ENCODE data around the gene ABCC1.
"Not testable (repeated sequence)": the region's sequence is repeated elsewhere in the genome, so short reads cannot be mapped to it uniquely, and the experiment has no call there.

ABCC1 gene

GRCh38 chr16:16081141-16081540 is 131.7 kb downstream of the ABCC1 start:
- DNase-seq (ENCODE audit: low read depth, low spot score) = no peak

- DNase-seq (ENCODE audit: low read depth, low spot score) = no peak
These were observed 132.8 kb downstream of the ABCC1 start for GRCh38 chr16:16082255-16082654.

GRCh38 chr16:16083421-16084156 is 134.2 kb downstream of the ABCC1 start:
- no peak for DNase-seq (ENCODE audit: low read depth, low spot score)

GRCh38 chr16:16084874-16085273 is 135.5 kb downstream of the ABCC1 start:
- DNase-seq (ENCODE audit: low read depth, low spot score) = no peak

GRCh38 chr16:16086653-16087446 is 137.4 kb downstream of the ABCC1 start:
- DNase-seq (ENCODE audit: low read depth, low spot score) = no peak

GRCh38 chr16:16090238-16090637 is 140.8 kb downstream of the ABCC1 start:
- DNase-seq (ENCODE audit: low read depth, low spot score) = no peak

GRCh38 chr16:16092925-16093627 is 143.7 kb downstream of the ABCC1 start:
- no peak for DNase-seq (ENCODE audit: low read depth, low spot score)

- DNase-seq (ENCODE audit: low read depth, low spot score) = no peak
These were observed 144.4 kb downstream of the ABCC1 start for GRCh38 chr16:16093628-16094332.

- DNase-seq (ENCODE audit: low read depth, low spot score) = no peak
These were observed 146.2 kb downstream of the ABCC1 start for GRCh38 chr16:16095646-16096045.

- no peak for DNase-seq (ENCODE audit: low read depth, low spot score)
These were observed 146.9 kb downstream of the ABCC1 start for GRCh38 chr16:16096121-16096857.

- DNase-seq (ENCODE audit: low read depth, low spot score) = no peak
These were observed 147.4 kb downstream of the ABCC1 start for GRCh38 chr16:16096858-16097213.

GRCh38 chr16:16099320-16099719 is 149.9 kb downstream of the ABCC1 start:
- no peak for DNase-seq (ENCODE audit: low read depth, low spot score)

- no peak for DNase-seq (ENCODE audit: low read depth, low spot score)
These were observed 151.2 kb downstream of the ABCC1 start for GRCh38 chr16:16100631-16101030.

- DNase-seq (ENCODE audit: low read depth, low spot score) = no peak
These were observed 152.2 kb downstream of the ABCC1 start for GRCh38 chr16:16101585-16101984.

GRCh38 chr16:16102738-16103137 is 153.3 kb downstream of the ABCC1 start:
- no peak for DNase-seq (ENCODE audit: low read depth, low spot score)

GRCh38 chr16:16104132-16104803 is 154.9 kb downstream of the ABCC1 start:
- not testable (repeated sequence) for DNase-seq (ENCODE audit: low read depth, low spot score)

GRCh38 chr16:16104804-16105141 is 155.4 kb downstream of the ABCC1 start:
- not testable (repeated sequence) for DNase-seq (ENCODE audit: low read depth, low spot score)

GRCh38 chr16:16105646-16106045 is 156.2 kb downstream of the ABCC1 start:
- no peak for DNase-seq (ENCODE audit: low read depth, low spot score)

GRCh38 chr16:16106466-16106865 is 157.1 kb downstream of the ABCC1 start:
- DNase-seq (ENCODE audit: low read depth, low spot score) = no peak

- DNase-seq (ENCODE audit: low read depth, low spot score) = no peak
These were observed 158.4 kb downstream of the ABCC1 start for GRCh38 chr16:16107839-16108238.

- no peak for DNase-seq (ENCODE audit: low read depth, low spot score)
These were observed 159.3 kb downstream of the ABCC1 start for GRCh38 chr16:16108759-16109158.
